Parathyroid adenoma (tissue), 2 donors: ENCODE results near the gene TAS2R39.
"Not testable (repeated sequence)": the region's sequence is repeated elsewhere in the genome, so short reads cannot be mapped to it uniquely, and the experiment has no call there.

Experiments used
- H2AFZ ChIP-seq: fragments of 300-600 bp; sonication (generic); one replicate; pipeline ENCODE4 v1.7.0; 2017; ENCODE audit warnings: antibody characterized with exemption, mild to moderate bottlenecking
- H3K27ac ChIP-seq: fragments of 300-600 bp; sonication (generic); one replicate; pipeline ENCODE4 v1.7.0; 2017
- H3K27me3 ChIP-seq: fragments of 300-600 bp; sonication (generic); one replicate; pipeline ENCODE4 v1.7.0; 2017; ENCODE audit warnings: low read length; ENCODE audit not compliant: control insufficient read depth, insufficient read depth
- H3K36me3 ChIP-seq: fragments of 300-600 bp; sonication (generic); one replicate; pipeline ENCODE4 v1.7.0; 2017; ENCODE audit warnings: low read length; ENCODE audit not compliant: control insufficient read depth, insufficient read depth
- H3K4me1 ChIP-seq: fragments of 300-600 bp; sonication (generic); one replicate; pipeline ENCODE4 v1.7.0; 2017; ENCODE audit warnings: control low read depth
- H3K4me2 ChIP-seq: fragments of 300-600 bp; sonication (generic); one replicate; pipeline ENCODE4 v1.7.0; 2017; ENCODE audit warnings: low read length
- H3K4me3 ChIP-seq: fragments of 300-600 bp; sonication (generic); one replicate; pipeline ENCODE4 v1.7.0; 2017; ENCODE audit warnings: low read depth, low read length
- H3K79me2 ChIP-seq: fragments of 300-600 bp; sonication (generic); one replicate; pipeline ENCODE4 v1.7.0; 2017; ENCODE audit warnings: control low read depth
- H3K9ac ChIP-seq: fragments of 300-600 bp; sonication (generic); one replicate; pipeline ENCODE4 v1.7.0; 2017; ENCODE audit warnings: mild to moderate bottlenecking
- H3K9me3 ChIP-seq: fragments of 300-600 bp; sonication (generic); one replicate; pipeline ENCODE4 v1.7.0; 2017; ENCODE audit warnings: low read length; ENCODE audit not compliant: control insufficient read depth
- TF ChIP-seq, protein P1 (sequence below): fragments of 300-600 bp; sonication (generic); IDR thresholded peaks from one replicate; pipeline ENCODE4 v1.7.0; 2017; ENCODE audit warnings: antibody characterized with exemption, mild to moderate bottlenecking
- donor health status: primary hyperparathyroidism.

The TAS2R39 gene

DNA sequence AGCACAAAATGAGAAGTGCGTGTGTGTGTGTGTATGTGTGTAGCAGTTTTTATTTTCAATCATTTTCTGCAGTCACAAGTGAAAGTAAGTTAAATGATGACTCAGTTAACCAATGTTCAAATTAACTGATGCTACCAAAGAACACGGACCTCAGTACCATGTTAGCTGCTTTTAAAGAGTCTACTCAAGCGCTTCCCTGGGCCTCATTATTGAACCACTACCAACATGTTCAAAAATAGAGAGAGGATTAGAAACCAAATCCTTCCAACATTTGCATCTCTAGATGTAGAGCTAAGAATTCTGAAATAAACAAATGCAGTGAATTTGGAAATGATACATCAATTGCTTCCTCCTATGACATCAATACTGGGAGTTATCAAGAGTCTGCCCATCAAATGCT is at the start of gene TAS2R39:
TAS2R39 (plus strand) TSS at position 396 of the 400 bp plus-strand sequence; CDS start at position 396, 0 bp downstream.
- Histone ChIP-seq H3K9me3 (no peaks in the 10 kb centered on the region), H3K79me2 (no peaks in the 10 kb centered on the region), H3K4me2 (no peak within 1 kb of the TSS), H3K9ac (no peak within 1 kb of the TSS), H2AFZ (no peak within 1 kb of the TSS), H3K27me3 (no peaks in the 10 kb centered on the region), H3K27ac (no peak within 1 kb of the TSS), H3K4me1 (no peaks in the 10 kb centered on the region), H3K4me3 (no peak within 1 kb of the TSS), H3K36me3 (no peaks in the 10 kb centered on the region)
- TF ChIP-seq, protein P1, sequence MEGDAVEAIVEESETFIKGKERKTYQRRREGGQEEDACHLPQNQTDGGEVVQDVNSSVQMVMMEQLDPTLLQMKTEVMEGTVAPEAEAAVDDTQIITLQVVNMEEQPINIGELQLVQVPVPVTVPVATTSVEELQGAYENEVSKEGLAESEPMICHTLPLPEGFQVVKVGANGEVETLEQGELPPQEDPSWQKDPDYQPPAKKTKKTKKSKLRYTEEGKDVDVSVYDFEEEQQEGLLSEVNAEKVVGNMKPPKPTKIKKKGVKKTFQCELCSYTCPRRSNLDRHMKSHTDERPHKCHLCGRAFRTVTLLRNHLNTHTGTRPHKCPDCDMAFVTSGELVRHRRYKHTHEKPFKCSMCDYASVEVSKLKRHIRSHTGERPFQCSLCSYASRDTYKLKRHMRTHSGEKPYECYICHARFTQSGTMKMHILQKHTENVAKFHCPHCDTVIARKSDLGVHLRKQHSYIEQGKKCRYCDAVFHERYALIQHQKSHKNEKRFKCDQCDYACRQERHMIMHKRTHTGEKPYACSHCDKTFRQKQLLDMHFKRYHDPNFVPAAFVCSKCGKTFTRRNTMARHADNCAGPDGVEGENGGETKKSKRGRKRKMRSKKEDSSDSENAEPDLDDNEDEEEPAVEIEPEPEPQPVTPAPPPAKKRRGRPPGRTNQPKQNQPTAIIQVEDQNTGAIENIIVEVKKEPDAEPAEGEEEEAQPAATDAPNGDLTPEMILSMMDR: no peak

DNA sequence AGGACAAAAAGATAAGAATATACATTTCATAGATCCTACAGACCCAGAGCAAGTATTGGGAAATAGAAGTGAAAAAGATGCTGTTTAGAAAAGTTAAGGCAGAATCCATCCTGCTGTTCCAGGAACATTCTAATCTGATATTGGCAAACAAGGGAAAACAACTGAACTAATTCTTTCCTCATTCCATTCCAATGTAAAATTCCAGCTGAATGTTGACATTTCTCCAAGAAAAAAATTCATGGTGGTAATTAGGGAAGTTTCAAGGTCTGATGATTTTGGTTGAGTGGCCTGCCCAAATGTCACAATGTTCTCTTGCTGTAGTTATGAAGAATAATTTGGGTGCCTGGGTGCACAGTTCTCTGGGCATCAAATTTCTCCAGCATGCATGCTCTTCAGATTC is 36.1 kb upstream of the TAS2R39 start:
- Histone ChIP-seq H3K36me3 (no peaks in the 10 kb centered on the region), H3K27ac (no peak overlapping the region), H3K27me3 (no peaks in the 10 kb centered on the region), H3K4me1 (no peaks in the 10 kb centered on the region), H3K79me2 (no peaks in the 10 kb centered on the region), H3K9me3 (no peaks in the 10 kb centered on the region), H3K4me2 (no peak overlapping the region), H2AFZ (no peak overlapping the region), H3K4me3 (no peak overlapping the region), H3K9ac (no peak overlapping the region)
- TF ChIP-seq, protein P1: no peak

DNA sequence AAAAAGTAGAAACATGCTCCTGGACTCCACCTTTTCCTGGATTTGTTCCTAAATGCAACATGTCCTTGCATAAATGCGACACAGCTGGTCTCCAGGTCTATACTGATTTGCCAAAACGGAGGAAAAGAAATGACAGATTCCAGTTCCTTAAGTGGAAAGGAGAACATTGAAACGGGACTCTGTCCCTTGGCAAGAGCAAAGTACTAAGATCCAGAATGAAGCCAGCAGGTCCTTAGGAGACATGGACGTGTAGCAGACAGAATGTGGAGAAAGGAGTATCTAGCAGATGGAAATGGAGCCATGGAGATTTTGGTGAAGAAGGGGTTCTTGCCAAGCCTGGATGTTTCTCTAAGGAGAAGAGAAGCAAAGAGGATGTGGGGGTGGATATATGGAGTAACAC is 35.2 kb upstream of the TAS2R39 start:
- no peaks in the 10 kb centered on the region for H3K79me2 ChIP-seq
- no peak overlapping the region for H3K4me3 ChIP-seq
- no peaks in the 10 kb centered on the region for H3K9me3 ChIP-seq
- no peak overlapping the region for H3K4me2 ChIP-seq
- no peaks in the 10 kb centered on the region for H3K27me3 ChIP-seq
- no peak overlapping the region for H3K9ac ChIP-seq
- TF ChIP-seq, protein P1: no peak
- no peaks in the 10 kb centered on the region for H3K36me3 ChIP-seq
- no peak overlapping the region for H3K27ac ChIP-seq
- H3K4me1 ChIP-seq: no peaks in the 10 kb centered on the region
- no peak overlapping the region for H2AFZ ChIP-seq

DNA sequence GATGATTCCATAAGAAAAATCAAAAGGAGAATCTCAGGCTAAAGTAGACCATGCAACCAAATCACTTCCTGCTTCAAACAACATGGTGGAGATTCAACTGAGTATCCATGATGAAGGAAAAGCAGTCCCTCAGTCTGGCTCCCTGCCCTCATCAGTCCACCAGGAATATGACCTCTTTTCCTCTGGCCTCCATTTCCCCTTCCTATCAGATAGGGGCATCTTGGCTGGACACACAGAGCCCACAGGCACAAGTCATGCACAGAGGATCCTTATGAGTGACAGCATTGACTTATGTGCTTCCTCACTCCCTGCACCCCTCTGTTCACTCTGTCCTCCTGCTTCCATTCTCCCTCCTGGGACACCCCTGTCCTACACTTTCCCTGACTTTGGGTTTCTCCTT is 34.6 kb upstream of the TAS2R39 start:
- no peak overlapping the region for H2AFZ ChIP-seq
- no peak overlapping the region for H3K9ac ChIP-seq
- H3K27ac ChIP-seq: no peak overlapping the region
- TF ChIP-seq, protein P1: no peak
- no peak overlapping the region for H3K4me3 ChIP-seq
- H3K27me3 ChIP-seq: no peaks in the 10 kb centered on the region
- no peaks in the 10 kb centered on the region for H3K36me3 ChIP-seq
- H3K4me2 ChIP-seq: no peak overlapping the region
- no peaks in the 10 kb centered on the region for H3K79me2 ChIP-seq
- H3K4me1 ChIP-seq: no peaks in the 10 kb centered on the region
- H3K9me3 ChIP-seq: no peaks in the 10 kb centered on the region

DNA sequence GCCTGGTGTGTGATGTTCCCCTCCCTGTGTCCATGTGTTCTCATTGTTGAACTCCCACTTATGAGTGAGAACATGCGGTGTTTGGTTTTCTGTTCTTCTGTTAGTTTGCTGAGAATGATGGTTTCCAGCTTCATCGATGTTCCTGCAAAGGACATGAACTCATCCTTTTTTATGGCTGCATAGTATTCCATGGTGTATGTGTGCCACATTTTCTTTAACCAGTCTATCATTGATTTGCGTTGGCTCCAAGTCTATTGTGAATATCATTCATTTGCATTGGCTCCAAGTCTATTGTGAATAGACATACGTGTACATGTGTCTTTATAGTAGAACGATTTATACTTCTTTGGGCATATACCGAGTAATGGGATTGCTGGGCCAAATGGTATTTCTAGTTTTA is 32.5 kb upstream of the TAS2R39 start:
- H3K36me3 ChIP-seq, H3K4me1 ChIP-seq, H3K9me3 ChIP-seq, H3K27me3 ChIP-seq, H3K27ac ChIP-seq, H3K9ac ChIP-seq, H3K79me2 ChIP-seq, H3K4me2 ChIP-seq, H3K4me3 ChIP-seq, H2AFZ ChIP-seq: not testable (repeated sequence)

DNA sequence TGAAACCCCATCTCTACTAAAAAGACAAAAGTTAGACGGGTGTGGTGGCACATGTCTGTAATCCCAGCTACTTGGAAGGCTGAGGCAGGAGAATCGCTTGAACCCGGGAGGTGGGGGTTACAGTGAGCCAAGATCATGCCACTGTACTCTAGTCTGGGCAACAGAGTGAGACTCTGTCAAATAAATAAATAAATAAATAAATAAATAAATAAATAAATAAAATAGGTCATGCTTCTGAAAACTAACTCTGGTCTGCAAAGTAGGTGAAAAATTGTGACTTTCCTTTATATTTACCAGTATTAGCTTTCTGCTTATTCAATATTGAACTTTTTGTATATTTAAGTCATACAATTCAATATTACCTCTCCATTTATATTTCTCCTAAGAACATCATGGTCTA is 24.6 kb upstream of the TAS2R39 start:
- not testable (repeated sequence) for H3K4me1 ChIP-seq, H3K36me3 ChIP-seq, H3K9ac ChIP-seq, H3K27ac ChIP-seq, H2AFZ ChIP-seq, H3K79me2 ChIP-seq, H3K9me3 ChIP-seq, H3K4me3 ChIP-seq, H3K4me2 ChIP-seq, H3K27me3 ChIP-seq
